AG09319 (cell line): Measurements from ENCODE around the gene ANKRD31.
"Not testable (repeated sequence)": the region's sequence is repeated elsewhere in the genome, so short reads cannot be mapped to it uniquely, and the experiment has no call there.

Experiments used
- DNase-seq: peaks from one replicate; pipeline ENCODE4 v3.0.0-alpha.2; 2010; ENCODE audit warnings: low read depth; ENCODE audit errors: extremely low read depth
- CTCF ChIP-seq: IDR thresholded peaks from 2 replicates; pipeline ENCODE4 v1.5.1; 2011; ENCODE audit warnings: low read depth, mild to moderate bottlenecking, inconsistent platforms, low read length, moderate library complexity

ANKRD31 gene

GRCh38 chr5:75275756-75276155 lies 39.1 kb upstream of the ANKRD31 start:
- no peak for TF ChIP-seq CTCF
- DNase-seq: no peak

GRCh38 chr5:75275147-75275546 lies 38.5 kb upstream of the ANKRD31 start:
- no peak for TF ChIP-seq CTCF
- DNase-seq: no peak

GRCh38 chr5:75274486-75274885 lies 37.8 kb upstream of the ANKRD31 start:
- TF ChIP-seq CTCF: no peak
- DNase-seq: no peak

- not testable (repeated sequence) for DNase-seq
Measured at GRCh38 chr5:75270605-75271004, 33.9 kb upstream of the ANKRD31 start.

GRCh38 chr5:75265731-75266130 lies 29.1 kb upstream of the ANKRD31 start:
- TF ChIP-seq CTCF: peak; percentile 55
- DNase-seq: peak; percentile 10

GRCh38 chr5:75262271-75262670 lies 25.6 kb upstream of the ANKRD31 start:
- no peak for TF ChIP-seq CTCF
- no peak for DNase-seq

- TF ChIP-seq CTCF: no peak
- DNase-seq: no peak
Measured at GRCh38 chr5:75260708-75261107, 24.0 kb upstream of the ANKRD31 start.

- not testable (repeated sequence) for DNase-seq
Measured at GRCh38 chr5:75250452-75250851, 13.8 kb upstream of the ANKRD31 start.

GRCh38 chr5:75245023-75245422 lies 8.3 kb upstream of the ANKRD31 start:
- no peak for DNase-seq
- no peak for TF ChIP-seq CTCF
